Measurements from ENCODE around the gene USH2A. TPM values are rescaled to one million over a fixed set of nuclear protein-coding genes. Genes with fewer than 3 reads are reported as not detected.

Gene USH2A
- total RNA-seq, 8 experiments from 2014 or later: 0.10 to 0.85 (median 0.49) TPM

DNA sequence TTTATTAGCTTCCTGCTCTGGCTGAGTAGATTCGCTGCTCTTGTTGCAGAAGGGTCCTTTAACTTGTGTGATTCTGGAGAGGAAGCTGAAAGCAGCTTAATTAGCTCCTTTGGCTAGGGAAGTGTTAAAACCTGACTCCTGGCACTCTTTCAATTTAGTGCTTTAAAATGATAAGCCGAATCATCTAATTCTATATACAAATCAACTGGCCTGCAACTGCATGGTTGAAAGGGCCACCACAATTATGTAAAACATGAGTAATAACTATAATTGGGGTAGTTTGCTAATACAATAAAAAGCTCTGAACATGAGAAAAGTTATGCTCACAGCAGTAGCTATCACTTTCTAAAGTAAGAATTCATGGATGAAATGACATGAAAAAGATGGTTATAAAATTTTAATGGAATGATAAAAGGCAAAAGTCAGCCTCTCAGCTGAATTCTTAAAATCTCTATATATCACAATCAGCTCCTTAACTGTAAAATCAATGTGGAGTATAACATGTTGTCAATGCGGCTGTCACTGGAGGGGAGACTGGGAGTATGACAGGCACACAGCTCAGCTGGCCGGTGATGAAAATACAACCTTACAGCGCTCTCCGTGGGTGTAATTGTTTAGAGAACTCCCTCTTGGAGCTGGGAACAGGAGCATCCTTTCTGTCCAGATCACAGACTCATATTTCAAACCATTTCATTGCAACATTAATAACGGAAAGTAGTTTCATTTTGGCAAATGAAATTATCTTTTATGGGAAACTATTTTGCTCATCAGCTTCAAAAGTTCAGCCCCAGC lies 531.8 kb downstream of the USH2A start:
- Histone ChIP-seq H3K4me3 (no peak overlapping the region), H3K27ac (no peak overlapping the region), H3K4me1 (replicated peaks in 1 of 2) (peaks cover 11 to 31% of the 10 kb centered on the region in 2 donors)
- ATAC-seq (replicated peaks in 6 of 8): peak in 5 of 8 experiments; percentile 37 to 83 (median 72)
- in situ Hi-C loops (cut with MboI; ENCODE audit: low pct_unique_long_range_greater_than_20kb in 2 of 9, low sequenced_read_pairs in 9 of 9, unreplicated experiment in 9 of 9): no loop called here
- WGBS, 10 experiments: 7 to 94% (median 58%) methylated on average over 2 to 7 of the region's 7 CpGs

DNA sequence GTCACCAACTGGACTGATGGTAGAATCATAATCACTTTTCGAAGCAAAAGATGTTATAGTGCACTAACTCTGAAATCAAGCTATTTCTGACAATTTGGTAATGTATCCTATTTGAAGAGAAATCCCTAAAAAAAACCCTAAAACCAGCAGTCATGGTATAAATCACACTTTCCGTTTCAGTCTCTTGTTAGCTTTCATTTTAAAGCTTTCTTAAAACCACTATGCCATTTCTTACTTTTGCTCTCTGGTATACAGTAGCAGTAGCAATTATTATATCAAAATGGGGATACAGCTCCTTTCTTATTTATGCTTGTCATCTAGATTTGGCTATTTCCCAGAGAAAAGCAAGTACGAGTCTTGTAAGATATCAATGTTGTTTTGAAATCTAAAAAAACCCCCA lies 532.8 kb downstream of the USH2A start:
- H3K4me3 ChIP-seq: no peak overlapping the region
- 21 to 100% (median 83%) methylated on average over 1 to 3 of the region's 3 CpGs; no CpG with 5 or more reads in 2 of the 10 experiments for WGBS, 10 experiments
- no peak overlapping the region for H3K27ac ChIP-seq
- in situ Hi-C loops (cut with MboI; ENCODE audit: low pct_unique_long_range_greater_than_20kb in 2 of 9, low sequenced_read_pairs in 9 of 9, unreplicated experiment in 9 of 9): no loop called here
- ATAC-seq (replicated peaks in 6 of 8): no peak
- peaks cover 11 to 31% of the 10 kb centered on the region in 2 donors for H3K4me1 ChIP-seq (replicated peaks in 1 of 2)

DNA sequence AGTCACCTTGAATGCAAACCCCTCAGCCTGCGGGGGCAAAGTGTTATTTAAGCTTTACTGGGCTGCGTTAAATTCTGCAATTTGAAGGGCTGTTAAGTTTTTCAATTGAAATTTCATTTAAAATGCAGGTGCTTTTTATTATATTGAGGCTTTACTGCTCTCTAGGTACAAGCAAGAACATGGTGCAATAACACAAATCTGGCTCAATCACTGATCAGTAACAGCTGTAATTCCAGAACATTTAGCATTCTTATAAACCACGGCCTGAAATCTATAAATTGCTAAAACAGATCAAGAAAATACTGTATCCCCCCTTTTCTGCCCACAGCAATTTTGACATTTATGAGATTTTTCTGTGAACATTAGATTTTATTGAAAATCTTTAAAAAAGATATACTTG lies 533.4 kb downstream of the USH2A start:
- WGBS, 10 experiments: 0 to 97% (median 65%) methylated on average over 2 to 3 of the region's 3 CpGs; no CpG with 5 or more reads in 1 of the 10 experiments
- Histone ChIP-seq H3K4me1 (replicated peaks in 1 of 2) (peaks cover 11 to 31% of the 10 kb centered on the region in 2 donors), H3K4me3 (no peak overlapping the region), H3K27ac (no peak overlapping the region)
- no peak for ATAC-seq (replicated peaks in 6 of 8)
- in situ Hi-C loops (cut with MboI; ENCODE audit: low pct_unique_long_range_greater_than_20kb in 2 of 9, low sequenced_read_pairs in 9 of 9, unreplicated experiment in 9 of 9): no loop called here

DNA sequence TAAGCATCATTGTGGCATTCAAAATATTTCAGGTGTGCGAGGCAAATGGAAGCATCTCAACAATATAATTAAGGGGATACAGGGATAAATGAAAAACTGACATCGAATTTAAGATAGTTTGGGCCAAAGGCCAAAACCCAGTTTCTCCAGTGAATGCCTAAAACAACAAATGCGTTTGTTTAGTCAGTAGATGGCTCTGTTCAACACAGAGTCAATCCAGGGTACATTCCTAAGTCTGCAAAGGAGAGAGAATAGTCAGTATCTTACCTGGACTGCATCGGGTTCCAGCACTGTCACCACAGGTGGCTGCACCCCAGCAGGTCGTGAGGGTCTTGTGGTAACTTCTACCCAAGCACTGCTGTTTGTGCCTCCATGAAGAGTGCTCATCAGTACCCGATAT lies 535.1 kb downstream of the USH2A start:
- in situ Hi-C loops (cut with MboI; ENCODE audit: low pct_unique_long_range_greater_than_20kb in 2 of 9, low sequenced_read_pairs in 9 of 9, unreplicated experiment in 9 of 9): no loop called here
- 10 to 84% (median 74%) methylated on average over 1 to 6 of the region's 6 CpGs; no CpG with 5 or more reads in 1 of the 10 experiments for whole genome bisulfite sequencing, 10 experiments
- no peak overlapping the region for H3K4me3 ChIP-seq
- peaks cover 11 to 31% of the 10 kb centered on the region in 2 donors for H3K4me1 ChIP-seq (replicated peaks in 1 of 2)
- no peak overlapping the region for H3K27ac ChIP-seq
- peak in 1 of 8 experiments; percentile 31 for ATAC-seq (replicated peaks in 6 of 8)

DNA sequence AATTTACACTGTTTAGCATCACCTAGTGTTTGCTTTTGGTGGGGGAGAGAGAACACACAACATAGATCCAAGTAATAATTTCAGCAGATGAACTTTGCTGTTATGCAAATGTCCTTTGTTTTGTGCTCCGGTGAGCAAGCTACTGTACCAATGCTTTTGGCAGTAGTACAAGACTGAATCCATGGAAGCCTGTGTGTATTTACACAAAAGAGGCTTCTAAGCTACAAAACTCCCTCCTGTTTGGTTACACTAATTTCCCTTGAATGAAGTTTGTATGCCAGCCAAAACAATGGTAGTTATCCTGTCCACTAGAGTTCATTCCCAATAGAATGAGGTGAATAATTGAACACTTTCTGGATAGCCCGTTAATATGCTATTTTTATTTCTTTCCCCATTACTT lies 535.6 kb downstream of the USH2A start:
- in situ Hi-C loops (cut with MboI; ENCODE audit: low pct_unique_long_range_greater_than_20kb in 2 of 9, low sequenced_read_pairs in 9 of 9, unreplicated experiment in 9 of 9): no loop called here
- ATAC-seq (replicated peaks in 6 of 8): peak in 2 of 8 experiments; percentile 32 to 70
- peaks cover 11 to 31% of the 10 kb centered on the region in 2 donors for H3K4me1 ChIP-seq (replicated peaks in 1 of 2)
- H3K4me3 ChIP-seq: no peak overlapping the region
- H3K27ac ChIP-seq: no peak overlapping the region
- 47 to 93% (median 86%) methylated on average over 2 of the region's 2 CpGs; no CpG with 5 or more reads in 2 of the 10 experiments for WGBS, 10 experiments

DNA sequence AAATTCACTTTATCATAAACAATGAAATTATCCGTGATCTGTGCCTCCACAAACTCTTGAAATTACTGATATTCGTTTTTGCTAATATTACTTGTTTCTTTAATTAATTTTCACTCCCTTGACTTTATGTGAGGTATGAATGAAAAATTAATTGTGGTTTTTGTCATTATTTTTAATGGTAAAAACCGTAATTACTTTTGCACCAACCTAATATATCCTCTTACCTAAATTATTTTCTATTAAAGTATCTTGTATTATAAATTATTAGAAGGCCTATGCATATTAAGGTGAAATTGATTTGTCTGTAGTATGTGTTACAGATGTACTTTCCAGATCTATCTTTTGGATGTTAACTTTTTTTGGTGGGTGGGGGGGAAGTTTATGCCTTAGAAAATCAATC lies 540.2 kb downstream of the USH2A start:
- ATAC-seq (replicated peaks in 6 of 8): no peak
- Histone ChIP-seq H3K4me3 (no peak overlapping the region), H3K27ac (no peak overlapping the region), H3K4me1 (replicated peaks in 1 of 2) (no peaks in the 10 kb centered on the region)
- in situ Hi-C loops (cut with MboI; ENCODE audit: low pct_unique_long_range_greater_than_20kb in 2 of 9, low sequenced_read_pairs in 9 of 9, unreplicated experiment in 9 of 9): no loop called here
- 4 to 83% (median 67%) methylated on average over 2 to 3 of the region's 3 CpGs for WGBS, 10 experiments

DNA sequence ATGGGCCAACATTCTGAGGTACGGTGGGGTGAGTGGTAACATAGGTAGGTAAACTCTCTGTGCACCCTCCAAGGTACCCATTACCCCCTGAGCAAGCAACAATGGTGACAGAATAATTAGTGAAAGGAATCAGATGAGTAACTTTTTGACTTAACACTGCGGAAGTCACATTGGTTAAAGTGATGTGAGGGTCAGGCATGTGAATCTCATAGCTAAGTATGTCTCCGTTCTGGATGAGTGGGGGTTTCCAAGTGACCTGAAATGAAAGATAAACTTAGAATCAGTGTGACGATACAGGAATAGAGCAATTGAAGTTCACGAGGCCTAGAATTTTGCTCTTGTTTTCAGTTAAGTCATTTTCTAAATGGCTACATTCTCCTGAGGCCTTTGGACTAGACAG lies 544.4 kb downstream of the USH2A start:
- peaks cover 0 to 2% of the 10 kb centered on the region in 2 donors for H3K4me1 ChIP-seq (replicated peaks in 1 of 2)
- in situ Hi-C loops (cut with MboI; ENCODE audit: low pct_unique_long_range_greater_than_20kb in 2 of 9, low sequenced_read_pairs in 9 of 9, unreplicated experiment in 9 of 9): no loop called here
- H3K4me3 ChIP-seq: no peak overlapping the region
- no peak overlapping the region for H3K27ac ChIP-seq
- 0 to 100% (median 81%) methylated on average over 1 to 5 of the region's 5 CpGs for WGBS, 10 experiments
- no peak for ATAC-seq (replicated peaks in 6 of 8)

- ATAC-seq (replicated peaks in 6 of 8): no peak
- Histone ChIP-seq H3K27ac (no peak overlapping the region), H3K4me3 (no peak overlapping the region), H3K4me1 (replicated peaks in 1 of 2) (peaks cover 0 to 7% of the 10 kb centered on the region in 2 donors)
- 3 to 100% (median 85%) methylated on average over 2 to 5 of the region's 5 CpGs for WGBS, 10 experiments
- in situ Hi-C loops (cut with MboI; ENCODE audit: low pct_unique_long_range_greater_than_20kb in 2 of 9, low sequenced_read_pairs in 9 of 9, unreplicated experiment in 9 of 9): no loop called here
Observed at GRCh38 chr1:215878128-215878527, 545.1 kb downstream of the USH2A start.

DNA sequence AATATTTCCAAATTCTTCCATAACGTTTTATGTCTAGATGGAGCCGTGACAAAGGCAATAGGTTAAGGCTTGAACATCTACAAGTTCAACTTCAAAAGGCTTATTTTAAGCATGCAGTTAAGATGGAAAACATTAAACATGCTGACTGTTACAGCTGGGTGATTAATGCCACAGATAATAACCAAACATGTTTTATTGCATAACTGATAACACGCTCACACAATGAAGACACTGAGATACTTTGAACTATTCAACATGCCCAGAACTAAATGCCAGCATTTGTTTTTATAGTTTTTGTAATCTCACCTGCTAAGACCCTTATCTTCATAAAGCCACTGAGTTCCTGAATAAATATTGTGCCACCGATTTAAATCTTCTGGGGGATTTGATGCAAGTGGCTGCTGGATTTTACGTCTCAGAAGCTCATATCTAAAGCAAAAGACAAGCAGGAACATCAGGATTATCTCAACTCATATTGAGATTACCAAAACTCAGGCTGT lies 545.7 kb downstream of the USH2A start:
- Histone ChIP-seq H3K4me3 (no peak overlapping the region), H3K27ac (no peak overlapping the region), H3K4me1 (replicated peaks in 1 of 2) (peaks cover 0 to 7% of the 10 kb centered on the region in 2 donors)
- no peak for ATAC-seq (replicated peaks in 6 of 8)
- 0 to 93% (median 85%) methylated on average over 2 to 5 of the region's 5 CpGs for WGBS, 10 experiments
- in situ Hi-C loops (cut with MboI; ENCODE audit: low pct_unique_long_range_greater_than_20kb in 2 of 9, low sequenced_read_pairs in 9 of 9, unreplicated experiment in 9 of 9): no loop called here

GRCh38 chr1:215875712-215876111 lies 547.5 kb downstream of the USH2A start:
- in situ Hi-C loops (cut with MboI; ENCODE audit: low pct_unique_long_range_greater_than_20kb in 2 of 9, low sequenced_read_pairs in 9 of 9, unreplicated experiment in 9 of 9): no loop called here
- no peak overlapping the region for H3K4me3 ChIP-seq
- H3K4me1 ChIP-seq (replicated peaks in 1 of 2): peaks cover 0 to 7% of the 10 kb centered on the region in 2 donors
- no peak for ATAC-seq (replicated peaks in 6 of 8)
- WGBS, 10 experiments: 0 to 100% (median 100%) methylated on average over 1 of the region's 1 CpG; no CpG with 5 or more reads in 4 of the 10 experiments
- no peak overlapping the region for H3K27ac ChIP-seq

DNA sequence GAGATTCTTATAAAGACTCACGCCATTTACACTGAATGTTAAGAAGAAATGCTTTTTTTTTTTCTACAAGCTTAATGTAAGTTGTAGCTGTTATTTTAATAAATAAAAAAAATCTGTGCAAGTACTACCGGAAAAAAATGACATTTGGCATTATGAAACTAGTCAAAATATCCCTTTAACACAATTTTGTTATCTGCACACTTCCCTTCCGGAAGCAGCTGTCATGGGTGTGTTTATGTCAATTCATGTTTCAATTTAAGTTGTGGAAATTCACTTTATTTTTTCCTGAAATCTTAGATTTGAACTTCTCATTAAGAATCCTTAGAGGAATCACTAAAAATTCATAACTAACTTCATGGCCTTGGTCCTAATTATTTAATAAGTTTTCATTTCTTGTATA lies 548.0 kb downstream of the USH2A start:
- no peak for ATAC-seq (replicated peaks in 6 of 8)

GRCh38 chr1:215872658-215873057 lies 550.6 kb downstream of the USH2A start:
- Histone ChIP-seq H3K4me3 (no peak overlapping the region), H3K27ac (no peak overlapping the region), H3K4me1 (replicated peaks in 1 of 2) (peaks cover 0 to 27% of the 10 kb centered on the region in 2 donors)
- in situ Hi-C loops (cut with MboI; ENCODE audit: low pct_unique_long_range_greater_than_20kb in 2 of 9, low sequenced_read_pairs in 9 of 9, unreplicated experiment in 9 of 9): no loop called here
- no peak for ATAC-seq (replicated peaks in 6 of 8)
- WGBS, 10 experiments: 0 to 100% (median 40%) methylated on average over 1 to 3 of the region's 3 CpGs; no CpG with 5 or more reads in 4 of the 10 experiments

More for the DNA sequence above, 548.0 kb downstream of the USH2A start:
- in situ Hi-C loops (cut with MboI; ENCODE audit: low pct_unique_long_range_greater_than_20kb in 2 of 9, low sequenced_read_pairs in 9 of 9, unreplicated experiment in 9 of 9): no loop called here
- 0 to 100% (median 80%) methylated on average over 1 to 3 of the region's 3 CpGs; no CpG with 5 or more reads in 1 of the 10 experiments for WGBS, 10 experiments
- Histone ChIP-seq H3K4me3 (no peak overlapping the region), H3K4me1 (replicated peaks in 1 of 2) (peaks cover 0 to 7% of the 10 kb centered on the region in 2 donors), H3K27ac (no peak overlapping the region)

- in situ Hi-C loops (cut with MboI; ENCODE audit: low pct_unique_long_range_greater_than_20kb in 2 of 9, low sequenced_read_pairs in 9 of 9, unreplicated experiment in 9 of 9): no loop called here
- ATAC-seq (replicated peaks in 6 of 8): peak in 5 of 8 experiments; percentile 27 to 69 (median 59)
- H3K4me3 ChIP-seq: no peak overlapping the region
- H3K27ac ChIP-seq: peak overlapping the region in 1 of 2 donors; percentile 27
- WGBS, 10 experiments: 0 to 54% (median 33%) methylated on average over 1 of the region's 1 CpG; no CpG with 5 or more reads in 4 of the 10 experiments
- peaks cover 0 to 22% of the 10 kb centered on the region in 2 donors for H3K4me1 ChIP-seq (replicated peaks in 1 of 2)
Observed at GRCh38 chr1:215868500-215868899, 554.7 kb downstream of the USH2A start.

Measured in motor neuron (in vitro differentiated cells).